ENCODE measurements around the gene ZNF22.
"Not testable (repeated sequence)": the region's sequence is repeated elsewhere in the genome, so short reads cannot be mapped to it uniquely, and the experiment has no call there.

ZNF22 gene

DNA sequence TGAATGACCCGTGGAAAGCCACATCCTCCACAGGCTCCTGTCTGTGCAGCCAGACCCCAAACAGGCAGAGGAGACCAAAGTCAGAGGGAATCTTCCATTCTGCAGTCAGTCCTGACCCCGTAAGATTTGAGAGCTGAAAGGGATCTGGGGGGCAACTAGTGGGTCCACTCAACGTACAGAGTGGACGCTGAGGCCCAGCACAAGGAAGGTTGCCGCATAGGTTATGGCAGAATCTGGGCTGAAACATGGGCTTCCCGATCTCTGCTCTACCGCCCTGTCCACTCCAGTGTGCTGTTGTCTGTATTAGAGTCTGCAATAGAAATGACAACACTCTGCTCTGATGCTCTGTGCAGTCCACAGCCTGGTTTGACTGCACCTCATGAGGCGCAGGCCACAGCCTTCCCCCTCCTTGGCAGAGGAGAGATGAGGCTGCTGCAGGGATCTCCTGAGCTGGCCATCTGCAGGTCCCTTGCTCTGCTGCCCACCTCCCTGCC, 7.9 kb upstream of the ZNF22 start:
- DNase-seq: no peak

DNA sequence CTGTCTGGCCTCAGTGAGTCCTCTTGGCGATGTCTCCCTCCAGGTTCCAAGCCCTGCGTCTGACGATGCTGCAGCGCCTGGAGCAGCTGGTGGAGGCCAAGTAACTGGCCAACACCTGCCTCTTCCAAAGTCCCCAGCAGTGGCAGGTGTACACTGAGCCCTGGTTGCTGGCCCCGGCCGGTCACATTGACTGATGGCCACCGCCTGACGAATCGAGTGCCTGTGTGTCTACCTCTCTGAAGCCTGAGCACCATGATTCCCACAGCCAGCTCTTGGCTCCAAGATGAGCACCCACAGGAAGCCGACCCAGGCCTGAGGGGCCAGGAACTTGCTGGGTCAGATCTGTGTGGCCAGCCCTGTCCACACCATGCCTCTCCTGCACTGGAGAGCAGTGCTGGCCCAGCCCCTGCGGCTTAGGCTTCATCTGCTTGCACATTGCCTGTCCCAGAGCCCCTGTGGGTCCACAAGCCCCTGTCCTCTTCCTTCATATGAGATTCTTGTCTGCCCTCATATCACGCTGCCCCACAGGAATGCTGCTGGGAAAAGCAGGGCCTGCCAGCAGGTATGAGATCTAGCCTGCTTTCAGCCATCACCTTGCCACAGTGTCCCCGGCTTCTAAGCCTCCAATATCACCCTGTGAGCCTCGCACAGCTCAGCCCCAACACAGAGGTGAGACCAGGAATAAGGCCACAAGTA, 7.3 kb upstream of the ZNF22 start:
- no peak for DNase-seq

DNA sequence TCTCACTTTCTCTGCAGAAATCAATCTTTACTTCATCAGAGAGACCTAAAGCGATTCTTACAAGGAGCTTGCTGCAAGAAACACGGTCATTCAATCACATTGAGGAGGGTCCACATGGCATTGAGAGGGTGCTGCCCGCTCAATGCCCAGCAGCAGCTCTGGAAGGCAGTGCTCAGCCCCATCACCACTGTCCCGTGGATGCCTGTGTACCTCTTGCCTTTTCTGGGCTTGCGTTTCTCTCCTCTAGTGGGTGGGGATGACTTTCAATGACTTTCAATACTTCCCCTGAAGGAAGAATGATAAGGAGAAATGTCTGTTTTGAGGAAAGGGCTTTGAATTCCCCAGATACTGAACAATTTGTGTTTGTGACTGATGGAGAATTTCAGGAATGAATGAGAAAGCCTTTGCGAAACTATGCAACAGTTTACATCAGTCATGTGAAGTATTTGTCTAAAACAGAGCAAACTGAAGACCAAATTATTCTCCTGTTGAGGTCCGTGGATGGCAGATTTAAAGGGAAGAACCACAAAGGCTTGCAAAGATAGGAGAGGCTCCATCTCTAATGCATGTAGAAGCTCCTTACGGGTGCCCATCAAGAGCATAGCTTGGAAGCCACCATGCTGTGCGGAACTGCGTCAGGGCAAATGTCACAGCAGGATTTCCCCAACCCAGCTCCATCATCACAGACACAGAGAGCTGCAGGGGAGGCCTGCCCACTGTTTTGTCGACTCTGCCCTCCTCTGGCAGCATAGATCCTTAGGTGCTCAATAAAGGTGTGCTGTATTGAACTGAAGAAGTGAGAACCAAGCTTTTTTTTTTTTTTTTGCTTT, 6.6 kb upstream of the ZNF22 start:
- DNase-seq: no peak

DNA sequence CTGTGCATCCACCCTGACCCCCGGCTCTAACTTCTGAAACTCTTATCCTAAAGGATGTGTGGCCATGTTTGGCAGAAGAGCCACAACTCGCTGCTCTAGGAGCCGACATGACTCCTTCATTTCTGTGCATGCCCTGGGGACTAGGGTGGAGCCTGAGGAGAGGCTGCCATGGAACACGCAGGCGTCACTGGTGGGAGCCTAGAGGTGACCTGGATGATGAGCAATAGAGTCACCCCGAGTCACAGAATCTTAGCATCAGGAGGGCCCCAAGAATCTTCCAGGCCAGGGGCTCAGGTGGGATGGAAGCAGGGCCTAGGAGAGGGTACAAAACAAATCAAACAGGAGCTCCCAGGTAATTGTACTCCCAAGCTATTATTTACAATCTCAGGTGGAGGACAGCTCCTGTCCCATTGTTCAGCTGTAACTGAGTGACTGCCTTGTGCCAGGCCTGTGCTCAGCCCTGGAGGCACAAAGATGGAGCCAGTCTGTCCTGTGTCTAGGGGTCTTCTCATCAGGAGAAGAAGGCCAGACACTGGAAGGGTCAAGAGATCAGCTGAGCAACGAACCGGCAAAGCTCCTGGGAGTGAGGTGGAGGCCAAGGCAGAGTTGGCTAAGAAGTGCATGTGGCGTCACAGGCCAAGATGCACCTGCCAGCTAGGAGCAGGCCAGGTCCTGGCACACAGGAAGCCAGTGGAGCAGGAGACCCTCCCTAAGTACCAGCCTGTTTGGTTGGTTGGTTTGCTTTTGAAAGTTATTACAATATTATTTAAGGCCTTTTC, 5.8 kb upstream of the ZNF22 start:
- no peak for DNase-seq

DNA sequence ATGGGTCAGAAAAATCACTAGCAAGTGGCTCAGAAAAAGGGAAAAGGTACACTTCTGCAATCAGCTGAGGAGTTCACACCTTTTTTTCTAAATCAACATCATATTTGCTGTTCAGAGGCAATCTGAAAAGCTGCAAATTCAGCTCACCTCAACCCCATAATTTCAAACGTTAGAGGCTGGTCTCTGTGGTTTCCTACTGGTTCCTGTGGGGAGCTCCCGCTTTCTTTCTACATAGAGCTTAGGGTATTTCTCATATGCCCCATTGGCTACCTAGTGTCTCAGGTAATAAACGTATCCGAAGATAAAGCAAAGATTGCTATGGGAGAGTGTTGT, 5.2 kb upstream of the ZNF22 start:
- DNase-seq: no peak

DNA sequence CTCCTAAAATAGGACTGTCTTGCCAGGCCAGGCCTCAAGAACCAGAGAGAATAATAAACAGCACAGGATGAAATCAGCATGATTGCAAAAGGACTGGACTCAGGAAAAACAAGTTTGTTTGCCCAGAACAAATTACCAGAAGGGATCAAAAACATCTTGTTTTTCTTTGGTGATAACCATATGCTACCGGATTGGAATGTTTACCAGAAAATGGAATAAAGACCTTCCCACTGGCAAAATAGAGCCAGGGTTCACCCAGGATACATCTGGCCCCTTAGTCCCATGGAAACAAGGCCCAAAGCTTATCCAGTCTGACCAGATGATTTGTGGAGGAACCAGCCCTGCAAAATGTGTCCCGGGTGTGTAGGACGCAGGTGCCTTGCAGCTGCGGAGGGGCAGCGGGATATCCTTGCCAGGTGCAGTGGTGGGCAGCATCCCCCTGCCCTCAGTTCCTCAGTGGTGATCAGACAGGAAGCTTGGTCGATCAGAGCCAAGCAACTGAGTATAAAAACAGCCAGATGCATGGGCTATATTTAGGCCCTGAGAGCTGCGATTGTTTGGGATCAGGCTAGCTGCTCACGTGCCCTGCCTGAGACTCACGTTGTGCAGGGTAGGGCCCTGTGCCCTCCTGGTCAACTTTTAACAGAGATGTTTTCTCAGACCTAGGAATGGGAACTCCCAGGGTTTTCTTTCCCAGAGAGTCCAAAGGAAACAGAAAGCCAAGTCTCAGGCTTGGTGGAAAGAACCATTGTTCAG, 4.6 kb upstream of the ZNF22 start:
- DNase-seq: no peak

DNA sequence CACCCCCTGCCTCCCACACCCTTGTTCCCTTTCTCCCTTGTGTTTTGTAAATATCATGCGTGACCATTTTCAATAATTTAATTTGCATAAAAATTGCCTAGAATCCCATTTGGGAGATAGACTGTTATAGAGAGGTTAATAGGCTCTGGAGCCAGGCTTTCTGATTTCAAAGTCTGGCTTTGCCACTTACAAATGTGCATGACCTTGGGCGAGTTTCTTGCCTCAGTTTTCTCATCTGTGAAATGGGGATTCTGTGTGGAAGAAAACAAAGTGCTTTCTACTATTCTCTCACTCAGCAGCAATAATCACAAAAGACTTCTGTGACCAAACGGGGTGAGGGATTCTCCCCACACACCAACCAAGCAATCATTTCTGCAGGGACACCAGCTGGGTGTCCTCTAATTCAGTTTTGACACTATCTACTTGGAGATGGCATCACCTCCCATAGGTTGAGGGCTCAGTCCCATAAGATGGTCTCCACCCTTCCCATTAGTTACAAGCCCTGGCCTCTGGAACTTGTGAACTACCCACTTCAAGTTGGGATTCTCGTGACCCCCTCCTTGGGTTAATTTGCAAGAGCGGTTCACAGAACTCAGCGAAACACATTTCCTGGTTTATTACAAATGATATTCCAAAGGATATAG, 3.5 kb upstream of the ZNF22 start:
- DNase-seq: no peak

DNA sequence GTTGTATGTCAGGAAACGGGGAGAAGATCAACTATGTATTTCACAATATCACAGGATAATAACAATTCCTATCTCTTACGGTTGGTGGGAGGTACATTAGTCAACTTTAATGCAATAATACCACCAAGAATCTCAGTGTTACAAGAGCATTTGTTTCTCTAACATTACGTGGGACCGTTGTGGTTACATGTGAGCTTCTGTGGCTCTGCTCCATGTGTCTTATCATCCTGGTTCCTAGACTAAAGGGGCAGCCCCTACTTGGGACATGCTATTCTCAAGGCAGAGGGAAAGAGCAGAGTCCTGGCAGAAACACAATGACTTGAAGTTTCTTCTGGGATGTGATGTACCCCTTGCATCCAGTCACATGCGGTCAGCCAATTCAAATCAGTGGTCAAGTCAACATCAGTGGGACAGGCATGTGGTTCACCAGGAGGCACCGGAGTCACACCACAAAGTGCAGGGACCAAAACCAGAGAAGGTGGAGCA, 2.5 kb upstream of the ZNF22 start:
- no peak for DNase-seq

DNA sequence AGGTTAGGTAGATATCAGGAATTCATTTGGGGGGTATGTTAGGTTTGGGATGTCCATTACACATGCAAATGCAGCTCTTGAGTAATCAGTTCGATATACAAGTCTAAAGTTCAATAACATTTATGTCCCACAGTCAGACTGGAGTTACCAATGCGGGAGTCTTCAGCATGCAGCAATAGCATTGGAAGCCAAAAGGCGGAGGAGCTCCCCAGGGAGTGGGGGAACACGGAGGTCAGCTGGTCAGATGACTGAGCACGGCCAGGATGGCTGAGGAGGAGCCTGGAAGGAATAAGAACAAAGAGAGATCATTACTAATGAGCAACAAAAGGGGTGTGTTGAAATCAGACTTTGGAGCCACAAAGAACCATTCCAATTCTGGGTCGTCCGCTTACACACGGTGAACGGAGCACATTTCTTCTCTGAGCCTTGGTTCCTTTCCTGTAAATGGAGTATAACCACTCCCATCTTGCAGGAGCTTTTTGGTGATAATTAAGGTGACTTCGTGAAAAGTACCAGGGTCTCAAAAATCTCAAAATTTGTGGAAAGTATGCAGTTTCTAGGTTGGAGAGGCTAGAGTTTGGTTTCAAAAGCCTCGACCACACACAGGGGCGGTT, 478 bp upstream of the ZNF22 start:
- DNase-seq: no peak

DNA sequence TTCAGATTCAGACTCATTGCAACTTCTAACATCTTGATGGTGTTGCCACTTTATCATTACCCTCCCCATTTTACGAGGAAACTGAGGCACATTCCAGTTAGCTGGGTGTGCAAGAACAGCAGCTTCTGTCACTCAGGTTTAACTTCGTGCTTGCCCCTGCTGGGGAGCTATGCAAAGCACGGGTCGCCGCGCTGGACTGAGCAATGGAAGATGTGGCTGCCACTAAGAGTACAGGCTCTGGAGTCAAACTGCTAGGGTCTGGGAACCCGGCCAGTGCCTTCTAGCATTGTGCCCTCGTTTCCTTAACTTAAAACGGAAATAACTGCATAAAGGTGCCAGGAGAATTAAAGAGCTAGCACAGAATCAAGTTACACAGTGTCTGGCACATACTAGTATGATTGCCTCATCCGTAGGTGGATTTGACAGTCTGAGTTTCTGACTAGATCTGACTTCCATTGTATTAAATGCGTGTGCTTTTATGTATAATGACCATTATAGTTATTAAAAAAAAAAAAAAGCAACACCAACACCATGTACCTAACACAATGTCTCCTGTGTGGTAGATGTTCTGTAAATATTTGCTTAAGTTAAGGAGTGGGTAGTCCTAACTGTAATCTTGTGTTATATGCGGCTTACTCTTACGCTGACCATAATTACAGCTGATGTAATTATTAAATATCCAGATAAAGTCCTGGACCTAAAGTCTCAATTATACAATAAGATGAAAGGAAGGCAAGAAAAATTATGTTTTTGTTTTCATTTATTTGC, 842 bp downstream of the ZNF22 start:
- DNase-seq: peak; percentile 29

DNA sequence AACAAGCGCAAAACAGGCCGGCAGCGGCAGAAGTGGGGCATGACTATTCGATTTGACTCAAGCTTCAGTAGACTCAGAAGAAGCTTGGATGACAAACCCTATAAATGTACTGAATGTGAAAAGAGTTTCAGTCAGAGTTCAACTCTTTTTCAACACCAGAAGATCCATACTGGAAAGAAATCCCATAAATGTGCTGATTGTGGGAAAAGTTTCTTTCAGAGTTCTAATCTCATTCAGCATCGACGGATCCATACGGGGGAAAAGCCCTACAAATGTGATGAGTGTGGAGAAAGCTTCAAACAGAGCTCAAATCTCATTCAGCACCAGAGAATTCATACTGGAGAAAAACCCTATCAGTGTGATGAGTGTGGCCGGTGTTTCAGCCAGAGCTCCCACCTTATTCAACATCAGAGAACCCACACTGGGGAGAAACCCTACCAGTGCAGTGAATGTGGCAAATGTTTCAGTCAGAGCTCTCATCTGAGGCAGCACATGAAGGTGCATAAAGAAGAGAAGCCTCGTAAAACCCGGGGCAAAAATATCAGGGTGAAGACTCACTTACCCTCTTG, 2.8 kb downstream of the ZNF22 start:
- DNase-seq: no peak

DNA sequence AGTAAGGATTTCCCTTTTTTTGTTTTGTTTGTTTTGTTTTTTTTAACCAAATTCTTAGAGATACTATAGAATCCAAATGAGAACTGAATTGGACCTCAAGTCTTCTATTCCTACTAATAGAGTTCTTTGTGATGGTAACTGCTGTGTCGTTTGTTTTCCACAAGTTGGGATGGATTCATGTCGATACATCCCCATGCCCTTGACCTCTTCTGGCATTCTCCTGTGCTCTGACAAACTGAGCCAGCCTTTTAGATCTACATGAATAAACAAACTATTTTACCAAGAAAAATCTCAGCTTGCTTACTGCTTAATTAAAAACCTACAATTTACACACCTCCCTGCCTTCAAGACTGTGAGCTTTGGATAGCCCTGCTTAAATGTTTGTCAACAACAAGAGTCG, 3.9 kb downstream of the ZNF22 start:
- DNase-seq: no peak

DNA sequence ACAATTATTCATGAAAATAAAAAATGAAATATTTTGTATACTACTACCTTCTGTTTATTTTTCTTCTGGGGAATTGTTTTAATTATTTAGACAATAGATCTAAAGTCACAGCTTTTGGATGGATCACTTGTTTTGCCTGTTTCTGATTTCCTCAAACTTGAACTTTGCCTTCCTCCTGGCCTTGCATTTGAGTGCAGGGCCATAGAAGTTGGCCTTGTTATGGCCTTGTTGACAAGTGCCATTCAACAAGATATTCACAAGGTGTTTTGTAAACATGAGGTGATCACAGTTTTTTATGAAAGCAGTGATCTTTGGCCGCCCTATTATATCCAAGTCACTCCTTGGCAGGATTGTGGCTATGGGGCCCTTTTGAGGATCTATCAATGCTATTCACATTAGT, 4.6 kb downstream of the ZNF22 start:
- DNase-seq: no peak

DNA sequence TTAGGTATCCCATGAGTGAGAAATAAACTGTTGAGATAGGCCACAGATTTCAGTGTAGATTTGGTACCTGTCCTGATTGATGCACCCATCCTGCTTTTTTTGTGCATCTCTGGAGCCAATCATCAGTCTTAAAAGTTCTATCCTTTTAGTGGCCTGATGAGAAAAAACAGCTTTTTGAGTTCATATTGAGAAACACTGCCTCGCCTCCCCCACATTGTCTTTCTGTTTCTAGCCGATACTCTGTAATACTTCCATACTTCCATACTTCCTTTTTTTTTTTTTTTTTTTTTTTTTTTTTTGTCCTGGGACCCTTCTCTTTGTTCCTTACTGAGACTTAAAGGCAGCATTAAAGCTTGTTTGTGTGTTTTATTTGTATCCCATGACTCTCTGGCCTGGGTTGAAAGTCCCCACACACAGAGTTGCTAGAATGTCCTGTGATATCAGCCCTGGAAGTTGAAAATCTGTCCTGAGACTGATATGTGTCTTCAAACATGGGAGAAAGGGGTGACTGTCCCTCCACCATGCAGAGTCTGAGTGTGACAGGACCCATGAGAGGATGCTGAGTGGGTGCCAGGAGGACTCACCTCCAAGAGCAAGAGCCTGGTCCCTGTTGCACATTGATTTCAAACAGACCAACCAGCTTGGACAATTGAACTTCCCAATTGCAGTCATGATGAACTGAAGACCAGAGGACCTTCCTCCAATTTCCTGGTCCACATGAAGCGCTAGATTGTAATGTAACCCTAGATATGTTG, 5.7 kb downstream of the ZNF22 start:
- no peak for DNase-seq

DNA sequence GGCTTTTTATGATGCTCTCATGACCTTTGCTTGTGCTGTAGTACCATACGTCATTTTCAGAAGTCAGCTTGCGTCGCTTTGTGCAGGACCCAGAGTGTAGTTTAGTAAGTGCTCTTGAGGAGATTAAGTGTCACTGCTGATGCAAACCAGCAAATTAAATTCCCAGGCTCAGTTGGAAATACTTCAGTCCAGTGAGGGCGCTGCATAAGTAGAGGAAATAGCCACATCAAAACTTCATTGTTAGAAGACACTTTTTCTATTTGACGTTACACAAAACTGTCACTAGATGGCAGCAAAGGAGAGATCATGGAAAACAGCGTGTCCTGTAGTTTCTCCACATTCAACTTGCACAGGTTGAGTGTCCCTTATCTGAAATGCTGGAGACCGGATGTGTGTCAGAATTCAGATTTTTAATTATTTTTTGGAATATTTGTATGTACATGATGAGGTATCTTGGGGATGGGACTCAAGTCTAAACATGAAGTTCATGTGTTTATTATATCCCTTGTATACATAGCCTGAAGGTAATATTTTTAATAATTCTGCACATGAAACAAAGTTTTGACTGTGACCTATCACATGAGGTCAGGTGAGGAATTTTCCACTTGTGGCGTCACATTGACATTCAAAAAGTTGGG, 7.9 kb downstream of the ZNF22 start:
- DNase-seq: no peak

DNA sequence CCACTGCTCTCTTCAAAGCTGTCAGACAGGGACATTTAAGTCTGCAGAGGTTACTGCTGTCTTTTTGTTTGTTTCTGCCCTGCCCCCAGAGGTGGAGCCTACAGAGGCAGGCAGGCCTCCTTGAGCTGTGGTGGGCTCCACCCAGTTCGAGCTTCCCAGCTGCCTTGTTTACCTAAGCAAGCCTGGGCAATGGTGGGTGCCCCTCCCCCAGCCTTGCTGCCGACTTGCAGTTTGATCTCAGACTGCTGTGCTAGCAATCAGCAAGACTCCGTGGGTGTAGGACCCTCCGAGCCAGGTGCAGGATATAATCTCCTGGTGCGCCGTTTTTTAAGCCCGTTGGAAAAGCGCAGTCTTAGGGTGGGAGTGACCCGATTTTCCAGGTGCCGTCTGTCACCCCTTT, 13.8 kb downstream of the ZNF22 start:
- not testable (repeated sequence) for DNase-seq

DNA sequence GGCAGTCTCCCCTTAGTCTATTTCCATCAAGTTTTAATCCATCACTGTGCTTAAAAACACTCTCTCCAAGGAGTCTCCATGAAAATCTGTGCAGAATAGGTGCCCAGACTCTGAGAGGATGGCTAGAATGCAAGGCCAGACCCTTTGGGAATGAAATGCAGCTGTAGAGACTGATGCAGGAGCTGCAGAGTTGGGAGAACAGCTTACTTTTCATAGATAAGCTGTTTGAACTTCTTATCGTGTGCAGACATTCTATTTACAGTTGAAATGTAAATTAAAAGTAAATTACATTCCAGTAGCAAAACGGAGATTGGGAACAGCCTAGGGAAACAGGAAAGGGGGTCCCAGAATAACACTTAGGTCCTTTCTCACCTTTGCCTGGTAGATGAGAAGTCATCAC, 14.9 kb downstream of the ZNF22 start:
- no peak for DNase-seq

DNA sequence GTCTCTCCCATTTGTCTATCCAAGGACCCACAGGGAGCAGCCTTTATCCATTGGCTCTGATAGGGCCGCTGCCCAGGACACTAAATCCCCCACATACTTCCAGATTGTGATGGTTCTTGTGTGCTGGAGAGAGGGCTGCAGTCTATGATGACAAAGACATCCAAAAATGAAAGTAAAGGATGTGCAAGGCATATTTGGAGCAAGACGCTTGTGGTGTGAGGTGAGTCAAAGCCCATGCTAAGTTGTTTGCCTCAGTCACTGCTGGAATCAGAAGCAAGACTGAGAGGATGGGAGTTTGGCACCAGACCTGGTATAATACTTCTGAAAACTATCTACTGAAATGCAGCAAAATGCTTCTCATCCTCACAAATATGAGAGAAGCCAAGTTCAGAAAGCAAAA, 22.7 kb downstream of the ZNF22 start:
- DNase-seq: no peak

DNA sequence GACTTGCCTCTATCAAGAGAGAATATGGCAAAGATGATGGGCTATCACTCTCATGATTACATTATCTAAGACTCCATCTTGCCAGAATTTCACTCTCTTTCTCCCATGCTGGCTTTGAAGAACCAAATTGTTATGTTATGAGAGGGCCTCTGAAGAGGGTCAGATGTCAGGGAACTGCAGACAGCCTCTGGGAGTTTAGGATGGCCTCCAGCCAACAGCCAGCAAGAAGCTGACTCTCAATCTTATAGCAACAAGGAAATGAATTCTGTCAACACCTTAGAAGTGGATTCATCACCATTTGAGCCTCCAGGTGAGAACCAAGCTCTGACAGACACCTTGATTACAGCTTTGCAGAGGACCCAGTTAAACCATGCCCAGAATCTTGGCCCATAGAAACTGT, 33.6 kb downstream of the ZNF22 start:
- DNase-seq: no peak

All from T-helper 9 cell (primary cell).